Suprapubic skin (tissue), 4 donors: ENCODE measurements around the gene TNS3. TPM values are rescaled to one million over a fixed set of nuclear protein-coding genes. Genes with fewer than 3 reads are reported as not detected.

Experiments used
- DNase-seq, 2 donors: peaks; one replicate each; pipeline ENCODE4 v3.0.0-alpha.2; 2019; ENCODE audit warnings: low spot score in 2 of 2
- H3K27ac ChIP-seq: fragments of 200-600 bp; sonication (generic); one replicate; pipeline ENCODE4 v1.5.1; 2019
- H3K27me3 ChIP-seq: fragments of 200-600 bp; sonication (generic); one replicate; pipeline ENCODE4 v1.5.1; 2019
- H3K36me3 ChIP-seq: fragments of 200-600 bp; sonication (generic); one replicate; pipeline ENCODE4 v1.5.1; 2019
- H3K4me1 ChIP-seq: fragments of 200-600 bp; sonication (generic); one replicate; pipeline ENCODE4 v1.5.1; 2019
- H3K4me3 ChIP-seq: fragments of 200-600 bp; sonication (generic); one replicate; pipeline ENCODE4 v1.5.1; 2019; ENCODE audit warnings: mild to moderate bottlenecking
- H3K9me3 ChIP-seq: fragments of 200-600 bp; sonication (generic); one replicate; pipeline ENCODE4 v1.5.1; 2019
- EP300 ChIP-seq: sonication (generic); formaldehyde crosslinking; IDR thresholded peaks from one replicate; pipeline ENCODE4 v1.6.1; 2017; ENCODE audit warnings: antibody characterized with exemption
- POLR2A ChIP-seq, 2 donors: fragments of 450-650 bp; IDR thresholded peaks; one replicate each; pipeline ENCODE4 v1.6.1; 2017; ENCODE audit warnings: antibody characterized with exemption in 2 of 2, mild to moderate bottlenecking in 2 of 2, moderate library complexity in 2 of 2
- POLR2AphosphoS5 ChIP-seq, 3 donors: sonication (generic); formaldehyde crosslinking; IDR thresholded peaks; one replicate each; pipeline ENCODE4 v1.6.1; 2017; ENCODE audit warnings: antibody characterized with exemption in 3 of 3
- WGBS: methylation state at CpG from one replicate; pipeline ENCODE4 v1.1.5; 2018; 5-methylcytosine and 5-hydroxymethylcytosine counted together
- total RNA-seq, 4 donors: library from RNA; depleted of rRNA; stranded (reverse); fragments of >200 nt; gene quantifications; one replicate each; pipeline ENCODE4 v1.1.0, GENCODE V29; 2016
- TF ChIP-seq, protein P1 (sequence below), 2 donors: fragments of 200-600 bp in 1 of 2; fragments of 450-650 bp in 1 of 2; sonication (generic) in 1 of 2; IDR thresholded peaks; one replicate each; pipeline ENCODE4 v1.5.1; 2016 to 2019; ENCODE audit warnings: antibody characterized with exemption in 2 of 2, mild to moderate bottlenecking in 1 of 2, moderate library complexity in 1 of 2

TNS3 gene
- total RNA-seq, 4 donors from 2014 or later: 14.3 to 53.0 (median 31.9) TPM

DNA sequence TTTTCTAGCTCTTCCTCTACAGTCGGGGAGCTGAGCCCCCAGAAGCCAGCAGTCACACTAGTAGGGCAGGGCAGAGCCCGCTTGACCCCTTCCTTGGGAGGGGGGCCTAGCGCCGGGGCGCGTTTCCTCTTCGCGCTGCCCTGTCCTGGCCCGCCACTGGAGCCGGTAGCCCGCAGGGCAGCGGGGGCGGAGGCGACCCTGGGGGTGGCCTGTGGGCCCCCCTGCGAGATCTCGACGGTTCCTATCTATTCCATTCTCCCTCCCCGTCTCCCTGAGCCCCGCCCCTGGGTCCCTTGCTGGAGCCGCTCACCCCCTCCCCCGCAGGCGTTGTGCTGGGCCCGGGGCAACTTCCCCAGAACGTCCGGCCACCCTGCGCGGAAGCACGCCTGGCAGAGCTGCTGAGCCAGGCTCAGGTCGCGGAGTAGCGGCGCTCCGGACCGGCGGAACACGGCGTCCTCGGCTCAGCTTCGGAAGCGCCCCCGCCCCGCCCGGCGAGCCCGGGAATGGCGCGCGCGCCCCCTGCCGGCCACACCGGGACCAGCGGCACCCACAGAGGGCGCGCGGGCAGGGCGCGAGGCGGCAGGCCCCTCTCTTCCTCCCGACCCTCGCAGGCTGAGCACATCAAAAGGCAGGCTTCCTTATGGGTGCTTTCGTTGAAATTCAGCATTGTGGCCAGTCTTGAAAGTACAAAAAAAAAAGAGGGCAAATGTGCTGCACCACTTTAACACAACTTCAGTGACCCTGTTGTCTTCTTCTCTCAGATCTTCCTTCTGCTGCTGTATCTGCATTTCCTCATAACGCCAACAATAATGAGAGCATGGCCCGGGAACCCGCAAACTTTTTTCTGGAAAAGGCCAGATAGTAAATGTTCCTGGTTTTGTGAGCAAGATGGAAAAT is 327.6 kb downstream of the TNS3 start:
- no peaks in the 10 kb centered on the region for H3K27me3 ChIP-seq
- H3K4me1 ChIP-seq: peaks cover 24% of the 10 kb centered on the region
- H3K4me3 ChIP-seq: peak overlapping the region; percentile 58
- no peaks in the 10 kb centered on the region for H3K9me3 ChIP-seq
- no peaks in the 10 kb centered on the region for H3K36me3 ChIP-seq
- peak; percentile 88 to 90 for DNase-seq
- TF ChIP-seq EP300 (no peak), POLR2A (IDR thresholded peaks at IDR 0.05) (no peak), POLR2AphosphoS5 (IDR thresholded peaks at IDR 0.05) (peak in 1 of 3 donors; percentile 43)
- TF ChIP-seq, protein P1, sequence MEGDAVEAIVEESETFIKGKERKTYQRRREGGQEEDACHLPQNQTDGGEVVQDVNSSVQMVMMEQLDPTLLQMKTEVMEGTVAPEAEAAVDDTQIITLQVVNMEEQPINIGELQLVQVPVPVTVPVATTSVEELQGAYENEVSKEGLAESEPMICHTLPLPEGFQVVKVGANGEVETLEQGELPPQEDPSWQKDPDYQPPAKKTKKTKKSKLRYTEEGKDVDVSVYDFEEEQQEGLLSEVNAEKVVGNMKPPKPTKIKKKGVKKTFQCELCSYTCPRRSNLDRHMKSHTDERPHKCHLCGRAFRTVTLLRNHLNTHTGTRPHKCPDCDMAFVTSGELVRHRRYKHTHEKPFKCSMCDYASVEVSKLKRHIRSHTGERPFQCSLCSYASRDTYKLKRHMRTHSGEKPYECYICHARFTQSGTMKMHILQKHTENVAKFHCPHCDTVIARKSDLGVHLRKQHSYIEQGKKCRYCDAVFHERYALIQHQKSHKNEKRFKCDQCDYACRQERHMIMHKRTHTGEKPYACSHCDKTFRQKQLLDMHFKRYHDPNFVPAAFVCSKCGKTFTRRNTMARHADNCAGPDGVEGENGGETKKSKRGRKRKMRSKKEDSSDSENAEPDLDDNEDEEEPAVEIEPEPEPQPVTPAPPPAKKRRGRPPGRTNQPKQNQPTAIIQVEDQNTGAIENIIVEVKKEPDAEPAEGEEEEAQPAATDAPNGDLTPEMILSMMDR (IDR thresholded peaks at IDR 0.05): peak; percentile 83 to 97
- peak overlapping the region; percentile 87 for H3K27ac ChIP-seq
- whole genome bisulfite sequencing: 3% methylated on average over 40 of the region's 64 CpGs

DNA sequence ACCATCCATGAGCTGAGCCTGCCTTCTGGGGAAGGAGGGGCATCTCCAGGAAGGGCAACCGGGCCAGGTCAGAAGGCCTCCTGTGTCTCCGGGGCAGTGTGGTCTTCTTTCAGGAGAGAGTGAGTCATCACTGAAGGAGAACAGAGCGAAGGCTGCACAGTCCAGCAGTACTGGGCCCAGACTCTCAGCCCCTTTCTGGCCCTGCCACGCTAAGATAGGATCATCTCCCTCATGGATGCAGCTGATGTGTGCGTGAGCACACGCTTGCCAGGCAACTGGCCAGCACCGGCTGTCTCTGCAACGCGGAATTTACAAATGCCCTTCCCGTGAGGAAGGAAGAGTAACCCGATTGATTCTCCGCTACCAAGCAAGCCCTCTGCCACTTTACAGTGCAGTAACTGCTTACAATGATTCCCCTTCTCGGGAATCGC is 328.2 kb downstream of the TNS3 start:
- H3K9me3 ChIP-seq: no peaks in the 10 kb centered on the region
- peaks cover 24% of the 10 kb centered on the region for H3K4me1 ChIP-seq
- no peak for DNase-seq
- H3K27me3 ChIP-seq: no peaks in the 10 kb centered on the region
- TF ChIP-seq, protein P1 (IDR thresholded peaks at IDR 0.05): no peak
- TF ChIP-seq POLR2A (IDR thresholded peaks at IDR 0.05) (no peak), POLR2AphosphoS5 (IDR thresholded peaks at IDR 0.05) (no peak), EP300 (no peak)
- H3K27ac ChIP-seq: peak overlapping the region; percentile 87
- no peaks in the 10 kb centered on the region for H3K36me3 ChIP-seq
- peak overlapping the region; percentile 58 for H3K4me3 ChIP-seq
- 0% methylated on average over 2 of the region's 14 CpGs for WGBS

DNA sequence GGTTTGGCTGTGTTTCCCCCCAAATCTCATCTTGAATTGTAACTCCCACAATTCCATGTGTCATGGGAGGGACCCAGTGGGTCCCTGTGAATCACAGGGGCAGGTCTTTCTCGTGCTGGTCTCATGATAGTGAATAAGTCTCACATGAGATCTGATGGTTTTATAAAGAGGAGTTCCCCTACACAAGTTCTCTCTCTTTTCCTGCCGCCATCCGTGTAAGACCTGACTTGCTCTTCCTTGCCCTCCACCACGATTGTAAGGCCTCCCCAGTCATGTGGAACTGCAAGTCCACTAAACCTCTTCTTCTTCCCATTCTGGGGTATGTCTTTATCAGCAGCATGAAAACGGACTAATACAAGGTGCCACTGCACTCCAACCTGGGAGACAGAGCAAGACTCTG is 329.2 kb downstream of the TNS3 start:
- Histone ChIP-seq H3K4me1 (peaks cover 24% of the 10 kb centered on the region), H3K36me3 (no peaks in the 10 kb centered on the region), H3K27ac (no peak overlapping the region), H3K9me3 (no peaks in the 10 kb centered on the region), H3K27me3 (no peaks in the 10 kb centered on the region), H3K4me3 (no peak overlapping the region)
- no peak for DNase-seq
- no peak for TF ChIP-seq POLR2AphosphoS5 (IDR thresholded peaks at IDR 0.05)
- TF ChIP-seq POLR2A (IDR thresholded peaks at IDR 0.05): no peak
- TF ChIP-seq, protein P1 (IDR thresholded peaks at IDR 0.05): no peak
- no peak for TF ChIP-seq EP300
- WGBS: 90% methylated on average over 5 of the region's 5 CpGs

- Histone ChIP-seq H3K4me3 (no peak overlapping the region), H3K9me3 (no peaks in the 10 kb centered on the region), H3K36me3 (no peaks in the 10 kb centered on the region), H3K4me1 (peaks cover 13% of the 10 kb centered on the region), H3K27me3 (no peaks in the 10 kb centered on the region), H3K27ac (no peak overlapping the region)
- TF ChIP-seq POLR2AphosphoS5 (IDR thresholded peaks at IDR 0.05): peak in 1 of 3 donors; percentile 18
- no peak for TF ChIP-seq EP300
- DNase-seq: no peak
- WGBS: 73% methylated on average over 2 of the region's 2 CpGs
Measured at GRCh38 chr7:47249361-47249760, 332.6 kb downstream of the TNS3 start.

DNA sequence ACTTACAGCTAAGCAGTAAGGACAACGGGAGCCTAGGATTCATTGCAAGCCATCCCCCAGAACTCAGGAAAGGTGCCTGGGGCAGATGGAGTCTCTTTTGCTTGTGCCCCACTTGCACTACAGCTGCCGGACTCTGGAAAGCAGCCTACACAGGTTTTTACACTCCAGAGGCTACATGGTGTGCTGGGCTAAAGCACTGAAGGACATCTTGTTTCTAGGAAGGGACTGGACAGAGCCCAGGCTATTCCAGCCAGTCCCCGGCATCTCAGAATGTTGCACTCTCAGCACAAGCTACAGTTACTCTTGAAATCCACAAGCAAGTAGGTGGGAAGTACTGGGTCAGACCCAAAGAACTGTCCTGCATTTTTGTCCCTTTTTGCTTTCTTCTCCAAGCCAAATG is 333.1 kb downstream of the TNS3 start:
- WGBS: 78% methylated on average over 3 of the region's 3 CpGs
- TF ChIP-seq EP300 (no peak), POLR2A (IDR thresholded peaks at IDR 0.05) (no peak), POLR2AphosphoS5 (IDR thresholded peaks at IDR 0.05) (no peak)
- TF ChIP-seq, protein P1 (IDR thresholded peaks at IDR 0.05): no peak
- H3K36me3 ChIP-seq: no peaks in the 10 kb centered on the region
- H3K4me1 ChIP-seq: peaks cover 7% of the 10 kb centered on the region
- no peak overlapping the region for H3K4me3 ChIP-seq
- no peak for DNase-seq
- no peaks in the 10 kb centered on the region for H3K27me3 ChIP-seq
- no peaks in the 10 kb centered on the region for H3K9me3 ChIP-seq
- H3K27ac ChIP-seq: no peak overlapping the region
